ENCODE data around the gene MSANTD7.
"Not testable (repeated sequence)": the region's sequence is repeated elsewhere in the genome, so short reads cannot be mapped to it uniquely, and the experiment has no call there.

The MSANTD7 gene

GRCh38 chr10:14838582-14839304 lies 637 bp downstream of the MSANTD7 start:
- DNase-seq: no peak

GRCh38 chr10:14839305-14839695 lies 1.2 kb downstream of the MSANTD7 start:
- no peak for DNase-seq

GRCh38 chr10:14840178-14840577 lies 2.1 kb downstream of the MSANTD7 start:
- no peak for DNase-seq

DNA sequence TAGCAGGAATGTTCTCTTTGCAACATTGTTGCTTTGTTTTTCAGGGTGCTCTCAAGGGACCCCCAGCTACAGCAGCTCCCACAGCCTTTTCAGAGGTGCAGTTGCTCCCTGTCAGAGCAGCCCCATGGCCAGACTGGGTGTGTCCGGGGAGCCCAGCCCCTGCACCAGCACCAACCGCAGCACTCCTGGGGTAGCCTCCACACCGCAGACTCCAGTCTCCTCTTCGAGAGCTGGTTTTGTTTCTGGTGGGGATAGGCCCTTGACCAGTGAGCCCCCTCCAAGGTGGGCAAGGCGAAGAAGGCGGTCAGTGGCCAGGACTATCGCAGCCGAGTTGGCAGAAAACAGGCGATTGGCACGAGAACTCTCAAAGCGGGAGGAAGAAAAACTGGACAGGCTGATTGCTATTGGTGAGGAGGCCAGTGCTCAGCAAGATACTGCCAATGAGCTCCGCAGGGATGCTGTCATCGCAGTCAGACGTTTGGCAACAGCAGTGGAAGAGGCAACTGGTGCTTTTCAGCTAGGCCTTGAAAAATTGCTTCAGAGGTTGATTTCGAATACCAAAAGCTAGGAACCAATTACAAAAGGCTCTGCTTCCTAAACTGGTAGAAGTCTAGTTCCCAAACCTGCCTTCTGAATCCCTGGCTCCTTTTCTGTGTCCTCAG lies 5.4 kb downstream of the MSANTD7 start:
- DNase-seq: no peak

- no peak for DNase-seq
Observed at GRCh38 chr10:14844948-14845347, 6.8 kb downstream of the MSANTD7 start.

- DNase-seq: no peak
Observed at GRCh38 chr10:14852236-14852635, 14.1 kb downstream of the MSANTD7 start.

- DNase-seq: no peak
Observed at GRCh38 chr10:14855453-14855852, 17.3 kb downstream of the MSANTD7 start.

DNA sequence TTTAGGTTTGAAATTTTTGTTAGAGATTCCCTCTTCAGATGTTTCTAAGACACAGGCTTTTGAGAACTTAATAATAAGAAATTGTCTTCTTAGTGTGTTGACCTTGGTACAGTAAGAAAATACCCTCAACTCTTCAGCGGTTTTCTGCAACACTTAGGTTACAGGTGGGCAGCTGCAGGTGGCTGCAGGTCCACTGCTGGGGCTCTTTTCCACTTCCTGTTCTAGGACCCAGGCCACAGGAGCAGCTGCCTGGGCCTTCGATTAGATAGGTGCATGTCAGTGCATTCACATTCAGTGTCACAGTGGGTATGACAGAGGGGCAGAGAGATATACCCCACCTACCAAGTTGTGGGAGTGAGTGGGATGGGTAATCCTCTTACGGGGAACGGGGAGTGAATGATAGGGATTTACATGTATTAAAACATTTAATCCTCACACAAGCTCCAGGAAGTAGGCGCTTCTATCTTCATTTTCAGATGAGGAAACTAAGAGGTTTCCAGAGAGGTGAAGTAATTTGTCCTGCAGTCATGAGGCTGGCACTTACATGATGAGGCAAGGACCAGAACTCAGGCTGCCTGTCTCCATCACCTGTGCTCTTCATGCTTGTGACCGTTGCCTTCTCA lies 20.3 kb downstream of the MSANTD7 start:
- DNase-seq: no peak

DNA sequence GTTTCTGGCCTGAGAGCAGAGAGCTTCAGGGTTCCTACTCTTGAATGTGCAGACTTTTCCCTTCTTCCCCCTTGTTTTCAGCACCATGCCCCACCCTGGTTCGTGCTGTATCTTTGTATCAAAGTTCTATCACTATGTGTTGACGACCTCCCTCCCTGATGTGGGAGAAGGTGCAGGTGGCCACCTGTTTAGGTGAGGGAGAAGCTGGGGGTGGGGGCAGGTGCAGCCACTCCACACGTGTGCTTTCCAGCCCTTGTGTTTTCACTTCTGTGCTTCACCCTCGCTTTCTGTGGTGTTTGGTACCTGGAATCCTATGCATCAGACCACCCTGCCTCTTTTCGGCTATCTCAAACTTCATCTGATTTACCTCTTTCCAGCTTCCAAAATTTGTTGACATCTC lies 20.9 kb downstream of the MSANTD7 start:
- DNase-seq: no peak

GRCh38 chr10:14859775-14860174 lies 21.7 kb downstream of the MSANTD7 start:
- no peak for DNase-seq

GRCh38 chr10:14860791-14861190 lies 22.7 kb downstream of the MSANTD7 start:
- DNase-seq: no peak

GRCh38 chr10:14864466-14864865 lies 26.4 kb downstream of the MSANTD7 start:
- DNase-seq: not testable (repeated sequence)

DNA sequence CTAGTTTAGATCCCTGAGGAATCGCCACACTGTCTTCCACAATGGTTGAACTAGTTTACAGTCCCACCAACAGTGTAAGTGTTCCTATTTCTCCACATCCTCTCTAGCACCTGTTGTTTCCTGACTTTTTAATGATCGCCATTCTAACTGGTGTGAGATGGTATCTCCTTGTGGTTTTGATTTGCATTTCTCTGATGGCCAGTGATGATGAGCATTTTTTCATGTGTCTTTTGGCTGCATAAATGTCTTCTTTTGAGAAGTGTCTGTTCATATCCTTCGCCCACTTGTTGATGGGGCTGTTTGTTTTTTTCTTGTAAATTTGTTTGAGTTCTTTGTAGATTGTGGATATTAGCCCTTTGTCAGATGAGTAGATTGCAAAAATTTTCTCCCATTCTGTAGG lies 26.8 kb downstream of the MSANTD7 start:
- not testable (repeated sequence) for DNase-seq

- no peak for DNase-seq
Observed at GRCh38 chr10:14873090-14873760, 35.1 kb downstream of the MSANTD7 start.

GRCh38 chr10:14875941-14876340 lies 37.8 kb downstream of the MSANTD7 start:
- DNase-seq: no peak

DNA sequence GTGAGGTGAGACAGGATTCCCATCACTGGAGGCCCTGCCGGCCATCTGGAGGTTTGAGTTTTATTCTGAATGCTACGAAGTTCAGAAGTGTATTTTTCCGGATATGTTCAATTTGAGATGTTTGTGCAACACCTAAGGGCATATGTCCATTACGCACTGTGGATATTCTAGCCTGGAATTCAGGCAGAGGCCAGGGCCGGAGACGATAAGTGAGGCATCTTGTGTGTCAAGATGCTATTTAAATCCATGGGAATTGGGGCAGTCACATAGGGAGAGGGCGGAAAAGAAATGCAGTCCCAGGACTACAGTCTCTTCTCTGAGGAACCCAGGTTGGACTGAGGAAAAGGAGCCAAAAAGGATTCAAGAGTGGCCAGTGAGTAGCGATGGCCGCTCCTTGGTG lies 38.7 kb downstream of the MSANTD7 start:
- DNase-seq: no peak

GRCh38 chr10:14878266-14879123 lies 40.4 kb downstream of the MSANTD7 start, which contains the start of gene SUV39H2:
Gene SUV39H2, plus strand, starts transcription at chr10:14878866. Its CDS starts 23 bp downstream, at chr10:14878889.
- DNase-seq: peak; percentile 55

DNA sequence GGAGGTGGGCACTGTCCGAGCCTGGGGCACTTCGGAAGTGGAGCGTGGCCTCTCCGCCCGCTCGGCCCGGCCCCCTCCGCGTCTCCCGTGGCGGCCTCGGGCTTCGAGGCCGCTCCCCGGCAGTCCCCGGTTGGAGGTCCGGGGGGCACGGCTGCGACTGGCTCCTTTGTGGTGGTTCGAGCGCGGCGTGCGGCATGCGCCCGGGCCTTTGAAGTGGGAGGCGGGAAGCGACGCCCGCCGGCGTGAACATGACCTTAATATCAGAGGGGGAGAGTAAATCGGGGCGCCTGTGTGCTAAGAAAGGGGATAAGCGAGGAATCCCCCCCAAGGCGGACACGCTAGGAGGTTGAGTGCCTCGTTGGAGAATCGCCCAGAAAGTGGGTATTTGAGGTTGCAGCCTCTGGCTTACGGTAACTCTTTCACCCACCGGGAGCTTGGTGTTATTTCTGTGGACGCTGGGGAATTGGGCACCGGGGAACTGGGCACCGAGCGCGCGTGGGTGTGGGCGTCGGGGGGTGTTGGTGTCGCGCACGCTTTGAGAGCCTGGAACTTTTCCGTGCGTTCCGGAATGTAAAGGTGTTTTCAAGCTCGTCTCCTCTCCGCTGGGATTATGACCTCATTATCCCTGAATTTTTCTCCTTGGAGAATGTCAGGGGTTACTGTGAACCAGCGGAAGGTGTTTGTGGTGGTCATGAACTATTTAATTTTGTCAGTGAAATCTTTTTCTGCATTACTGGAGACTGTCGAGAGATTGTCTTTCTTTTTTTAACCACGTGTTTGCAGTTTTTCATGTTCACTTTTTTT lies 41.2 kb downstream of the MSANTD7 start:
- no peak for DNase-seq

- no peak for DNase-seq
Observed at GRCh38 chr10:14879928-14880193, 41.8 kb downstream of the MSANTD7 start.

GRCh38 chr10:14880229-14880628 lies 42.1 kb downstream of the MSANTD7 start:
- DNase-seq: no peak

DNA sequence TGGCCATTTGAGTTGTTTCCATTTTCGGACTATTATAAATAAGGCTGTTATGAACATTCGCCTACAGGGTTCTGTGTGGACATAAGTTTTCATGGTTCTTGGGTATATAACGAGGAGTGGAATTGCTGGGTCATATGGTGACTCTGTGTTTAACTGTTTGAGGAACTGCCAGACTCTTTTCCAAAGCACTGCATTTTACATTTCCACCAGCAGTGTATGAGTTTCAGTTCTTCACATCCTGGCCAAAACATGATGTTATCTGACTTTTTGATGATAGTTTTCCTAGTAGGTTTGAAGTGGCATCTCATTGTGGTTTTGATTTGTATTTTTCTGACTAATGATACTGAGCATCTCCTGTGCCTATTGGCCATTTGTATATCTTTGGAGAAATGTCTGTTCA lies 46.0 kb downstream of the MSANTD7 start:
- DNase-seq: no peak
